ENCODE measurements around the gene SLC35F6. TPM values are rescaled to one million over a fixed set of nuclear protein-coding genes. Genes with fewer than 3 reads are reported as not detected.
A peak's percentile ranks its signal among the peaks of the same experiment; 100 is the strongest.
"Not testable (repeated sequence)": the region's sequence is repeated elsewhere in the genome, so short reads cannot be mapped to it uniquely, and the experiment has no call there.

SLC35F6 gene
- total RNA-seq, 6 donors from 2014 or later, result 36.7 to 59.4 (median 45.7) TPM

DNA sequence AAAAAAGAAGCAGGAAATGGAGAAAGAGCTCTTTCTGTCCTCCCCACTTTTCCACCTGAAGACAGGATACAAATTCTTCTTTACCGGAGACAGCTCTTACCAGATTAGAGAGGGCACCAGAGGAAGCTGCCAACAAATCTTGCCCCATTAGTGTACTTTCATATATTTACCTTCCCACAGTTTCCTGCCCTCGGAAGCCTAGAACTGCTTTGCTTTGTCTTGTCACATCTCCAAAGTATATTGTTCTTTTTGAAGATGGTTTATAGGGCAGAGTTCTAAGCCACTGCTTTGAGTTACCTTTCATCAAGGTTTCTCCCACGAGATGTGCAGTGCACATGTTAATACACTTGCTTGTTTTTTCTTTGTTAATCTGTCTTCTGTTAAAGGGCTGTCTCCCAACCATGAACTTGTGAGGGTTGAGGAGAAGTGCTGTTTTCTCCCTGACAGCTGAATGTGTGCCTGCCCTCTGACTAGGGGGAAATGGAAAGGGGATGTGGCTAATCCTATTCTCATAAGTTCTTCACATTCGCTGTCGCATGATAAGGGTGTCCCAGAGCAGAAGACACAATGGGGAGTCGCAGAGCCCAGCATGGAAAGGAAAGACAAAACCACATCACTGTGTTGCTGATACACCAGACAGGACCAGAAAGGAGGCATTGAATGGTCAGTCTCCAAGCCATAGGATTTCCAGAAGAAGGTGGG is 45.9 kb downstream of the SLC35F6 start:
- ATAC-seq (ENCODE audit: low FRiP score in 2 of 2), result peak in 1 of 2 donors; percentile 50
- no peak overlapping the region for H3K27ac ChIP-seq
- DNase-seq, result no peak
- 31 to 35% methylated on average over 6 of the region's 6 CpGs for WGBS, 2 donors
- no peak overlapping the region for H3K4me3 ChIP-seq
- TF ChIP-seq POLR2AphosphoS5 (IDR thresholded peaks at IDR 0.05) (no peak), POLR2A (IDR thresholded peaks at IDR 0.05) (no peak), EP300 (IDR thresholded peaks at IDR 0.05) (no peak)
- TF ChIP-seq, protein P1, sequence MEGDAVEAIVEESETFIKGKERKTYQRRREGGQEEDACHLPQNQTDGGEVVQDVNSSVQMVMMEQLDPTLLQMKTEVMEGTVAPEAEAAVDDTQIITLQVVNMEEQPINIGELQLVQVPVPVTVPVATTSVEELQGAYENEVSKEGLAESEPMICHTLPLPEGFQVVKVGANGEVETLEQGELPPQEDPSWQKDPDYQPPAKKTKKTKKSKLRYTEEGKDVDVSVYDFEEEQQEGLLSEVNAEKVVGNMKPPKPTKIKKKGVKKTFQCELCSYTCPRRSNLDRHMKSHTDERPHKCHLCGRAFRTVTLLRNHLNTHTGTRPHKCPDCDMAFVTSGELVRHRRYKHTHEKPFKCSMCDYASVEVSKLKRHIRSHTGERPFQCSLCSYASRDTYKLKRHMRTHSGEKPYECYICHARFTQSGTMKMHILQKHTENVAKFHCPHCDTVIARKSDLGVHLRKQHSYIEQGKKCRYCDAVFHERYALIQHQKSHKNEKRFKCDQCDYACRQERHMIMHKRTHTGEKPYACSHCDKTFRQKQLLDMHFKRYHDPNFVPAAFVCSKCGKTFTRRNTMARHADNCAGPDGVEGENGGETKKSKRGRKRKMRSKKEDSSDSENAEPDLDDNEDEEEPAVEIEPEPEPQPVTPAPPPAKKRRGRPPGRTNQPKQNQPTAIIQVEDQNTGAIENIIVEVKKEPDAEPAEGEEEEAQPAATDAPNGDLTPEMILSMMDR (IDR thresholded peaks at IDR 0.05), result no peak
- no peaks in the 10 kb centered on the region for H3K4me1 ChIP-seq
- no peaks in the 10 kb centered on the region for H3K36me3 ChIP-seq
- H3K9me3 ChIP-seq, result no peaks in the 10 kb centered on the region
- H3K27me3 ChIP-seq, result no peaks in the 10 kb centered on the region

DNA sequence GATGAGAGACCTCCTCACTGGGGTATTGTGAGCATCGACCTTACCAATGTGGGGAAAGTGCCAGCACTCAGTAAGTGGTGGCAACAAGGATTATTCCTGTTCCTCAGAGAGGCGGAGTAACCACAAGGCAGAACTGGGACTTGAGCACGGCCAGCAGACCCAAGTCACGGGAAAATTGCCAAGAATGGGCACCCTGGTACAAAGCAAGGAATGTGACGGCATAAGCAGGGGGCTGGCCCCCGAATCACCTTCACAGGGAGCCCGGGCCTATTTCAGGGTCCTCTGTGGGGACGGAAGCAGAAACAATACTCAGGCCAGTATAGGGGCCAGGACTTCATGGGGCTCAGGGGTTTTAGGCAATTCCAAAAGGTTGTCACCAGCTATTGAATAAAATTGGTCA is 47.2 kb downstream of the SLC35F6 start:
- ATAC-seq (ENCODE audit: low FRiP score in 2 of 2), result no peak
- DNase-seq, result no peak

DNA sequence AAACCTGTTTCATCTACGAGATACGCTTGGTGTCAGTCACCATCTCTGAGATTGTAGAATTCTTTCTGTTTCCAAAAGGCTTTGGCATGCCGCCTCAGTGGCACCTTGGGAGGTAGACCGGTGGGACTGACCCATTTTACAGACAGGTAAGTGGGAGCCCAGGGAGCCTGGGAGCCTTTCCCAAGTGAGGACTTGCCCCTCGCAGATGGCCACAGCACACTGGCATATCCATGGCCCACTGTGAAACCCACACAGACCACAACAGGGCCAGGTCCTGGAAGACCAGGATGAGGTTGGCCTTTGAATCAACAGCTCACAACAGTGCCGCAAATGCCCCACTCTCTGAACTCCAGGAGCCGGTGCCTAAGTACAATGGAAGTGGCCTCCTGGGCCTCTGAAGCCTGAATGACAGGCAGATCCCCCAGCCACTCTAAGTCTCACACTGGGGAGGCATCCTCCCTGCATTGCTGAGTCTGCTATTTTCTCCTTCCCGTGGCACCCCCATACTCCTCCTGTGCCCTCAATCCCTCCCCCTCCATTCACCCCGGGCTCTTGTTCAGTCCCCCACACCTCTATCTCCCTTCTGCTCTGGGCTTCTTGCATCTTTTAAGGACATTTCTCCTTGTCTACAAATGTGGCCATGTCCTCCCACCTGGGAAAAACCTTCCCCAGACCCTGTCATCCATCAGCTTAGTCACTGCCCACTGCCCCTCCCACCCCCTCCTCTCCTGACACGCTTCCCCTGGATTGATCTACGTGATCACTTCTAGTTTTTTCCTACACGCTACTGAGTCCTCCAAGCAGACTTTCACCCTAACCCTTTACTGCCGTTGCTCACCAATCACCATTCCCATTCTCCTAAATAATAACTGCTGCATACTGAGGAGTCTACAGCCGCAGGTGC is 48.0 kb downstream of the SLC35F6 start:
- DNase-seq (no peak), ATAC-seq (ENCODE audit: low FRiP score in 2 of 2) (no peak)
- Histone ChIP-seq H3K27me3 (no peaks in the 10 kb centered on the region), H3K4me1 (no peaks in the 10 kb centered on the region), H3K9me3 (no peaks in the 10 kb centered on the region), H3K4me3 (no peak overlapping the region), H3K36me3 (no peaks in the 10 kb centered on the region), H3K27ac (no peak overlapping the region)
- WGBS, 2 donors, result 73 to 81% methylated on average over 11 to 14 of the region's 14 CpGs
- TF ChIP-seq, protein P1 (IDR thresholded peaks at IDR 0.05), result no peak
- TF ChIP-seq EP300 (IDR thresholded peaks at IDR 0.05) (no peak), POLR2A (IDR thresholded peaks at IDR 0.05) (no peak), POLR2AphosphoS5 (IDR thresholded peaks at IDR 0.05) (no peak)

More for the DNA sequence above, 47.2 kb downstream of the SLC35F6 start:
- Histone ChIP-seq H3K36me3 (no peaks in the 10 kb centered on the region), H3K9me3 (no peaks in the 10 kb centered on the region), H3K27ac (no peak overlapping the region), H3K27me3 (no peaks in the 10 kb centered on the region), H3K4me1 (no peaks in the 10 kb centered on the region), H3K4me3 (no peak overlapping the region)
- WGBS, 2 donors, result 76 to 80% methylated on average over 8 of the region's 8 CpGs
- TF ChIP-seq POLR2A (IDR thresholded peaks at IDR 0.05), result no peak
- TF ChIP-seq POLR2AphosphoS5 (IDR thresholded peaks at IDR 0.05), result no peak
- no peak for TF ChIP-seq EP300 (IDR thresholded peaks at IDR 0.05)
- TF ChIP-seq, protein P1 (IDR thresholded peaks at IDR 0.05), result no peak

DNA sequence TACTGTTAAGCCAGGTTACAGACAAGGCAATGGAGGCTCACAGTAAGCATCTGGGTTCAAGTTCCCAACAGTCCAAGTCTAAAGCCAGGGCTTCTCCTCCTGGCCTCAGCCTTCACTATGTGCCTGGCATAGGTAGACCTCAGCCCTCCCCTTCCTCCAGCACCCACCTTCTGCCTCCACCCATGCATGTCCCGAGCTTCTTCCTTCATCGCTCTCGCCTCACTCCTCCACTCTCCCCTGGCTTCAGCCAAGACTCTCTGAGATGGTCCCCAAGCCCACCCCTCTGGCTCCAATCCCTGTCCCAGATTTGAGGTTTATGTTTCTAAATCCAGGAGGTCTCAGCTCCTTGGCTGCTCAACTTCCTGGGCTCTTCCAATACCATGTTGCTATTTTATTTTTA is 48.6 kb downstream of the SLC35F6 start:
- ATAC-seq (ENCODE audit: low FRiP score in 2 of 2) (peak in 1 of 2 donors; percentile 42), DNase-seq (no peak)
- no peak overlapping the region for H3K27ac ChIP-seq
- H3K27me3 ChIP-seq, result no peaks in the 10 kb centered on the region
- 91 to 93% methylated on average over 3 of the region's 3 CpGs for WGBS, 2 donors
- no peaks in the 10 kb centered on the region for H3K9me3 ChIP-seq
- H3K4me3 ChIP-seq, result no peak overlapping the region
- TF ChIP-seq POLR2AphosphoS5 (IDR thresholded peaks at IDR 0.05) (no peak), EP300 (IDR thresholded peaks at IDR 0.05) (no peak), POLR2A (IDR thresholded peaks at IDR 0.05) (no peak)
- TF ChIP-seq, protein P1 (IDR thresholded peaks at IDR 0.05), result no peak
- H3K36me3 ChIP-seq, result no peaks in the 10 kb centered on the region
- no peaks in the 10 kb centered on the region for H3K4me1 ChIP-seq

DNA sequence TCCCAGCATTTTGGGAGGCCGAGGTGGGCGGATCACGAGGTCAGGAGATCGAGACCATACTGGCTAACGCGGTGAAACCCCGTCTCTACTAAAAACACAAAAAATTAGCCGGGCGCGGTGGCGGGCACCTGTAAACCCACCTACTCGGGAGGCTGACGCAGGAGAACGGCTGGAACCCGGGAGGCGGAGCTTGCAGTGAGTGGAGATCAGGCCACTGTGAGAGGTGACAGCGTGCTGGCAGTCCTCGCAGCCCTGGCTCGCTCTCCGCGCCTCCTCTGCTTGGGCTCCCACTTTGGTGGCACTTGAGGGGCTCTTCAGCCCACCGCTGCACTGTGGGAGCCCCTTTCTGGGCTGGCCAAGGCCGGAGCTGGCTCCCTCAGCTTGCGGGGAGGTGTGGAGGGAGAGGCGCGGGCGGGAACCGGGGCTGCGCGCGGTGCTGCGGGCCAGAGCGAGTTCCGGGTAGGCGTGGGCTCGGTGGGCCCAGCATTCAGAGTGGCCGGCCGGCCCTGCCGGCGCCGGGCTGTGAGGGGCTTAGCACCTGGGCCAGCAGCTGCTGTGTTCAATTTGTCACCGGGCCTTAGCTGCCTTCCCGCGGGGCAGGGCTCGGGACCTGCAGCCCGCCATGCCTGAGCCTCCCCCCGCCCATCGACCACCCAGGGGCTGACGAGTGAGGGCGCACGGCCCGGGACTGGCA is 50.1 kb downstream of the SLC35F6 start:
- not testable (repeated sequence) for H3K4me1 ChIP-seq; H3K9me3 ChIP-seq; H3K4me3 ChIP-seq; H3K27ac ChIP-seq; H3K36me3 ChIP-seq; H3K27me3 ChIP-seq; ATAC-seq (ENCODE audit: low FRiP score in 2 of 2)
- WGBS, 2 donors, result 89 to 90% methylated on average over 40 to 47 of the region's 52 CpGs
- peak in 1 of 2 donors; percentile 66 for DNase-seq
